Measurements from ENCODE around the gene TNFRSF13B.

DNA sequence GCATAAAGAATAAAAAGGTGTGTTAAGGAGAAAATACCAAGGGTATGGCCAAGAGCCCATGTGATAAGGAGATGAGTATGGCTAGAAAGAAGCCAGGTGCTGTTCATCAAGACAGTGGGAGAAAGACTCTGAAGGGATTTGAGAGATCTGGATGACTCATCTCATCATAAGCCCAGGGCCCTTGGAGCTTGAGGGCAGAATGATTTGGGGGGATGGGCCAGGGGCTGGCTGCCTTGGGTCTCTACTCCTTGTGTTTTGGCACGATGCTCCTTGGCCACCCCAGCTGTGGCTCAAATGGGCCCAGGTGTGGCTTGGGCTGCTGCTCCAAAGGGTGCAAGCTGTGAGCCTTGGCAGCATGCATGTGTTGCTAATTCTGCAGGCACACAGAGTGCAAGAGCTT lies 14.5 kb upstream of the TNFRSF13B start:
- TF ChIP-seq, protein P1, sequence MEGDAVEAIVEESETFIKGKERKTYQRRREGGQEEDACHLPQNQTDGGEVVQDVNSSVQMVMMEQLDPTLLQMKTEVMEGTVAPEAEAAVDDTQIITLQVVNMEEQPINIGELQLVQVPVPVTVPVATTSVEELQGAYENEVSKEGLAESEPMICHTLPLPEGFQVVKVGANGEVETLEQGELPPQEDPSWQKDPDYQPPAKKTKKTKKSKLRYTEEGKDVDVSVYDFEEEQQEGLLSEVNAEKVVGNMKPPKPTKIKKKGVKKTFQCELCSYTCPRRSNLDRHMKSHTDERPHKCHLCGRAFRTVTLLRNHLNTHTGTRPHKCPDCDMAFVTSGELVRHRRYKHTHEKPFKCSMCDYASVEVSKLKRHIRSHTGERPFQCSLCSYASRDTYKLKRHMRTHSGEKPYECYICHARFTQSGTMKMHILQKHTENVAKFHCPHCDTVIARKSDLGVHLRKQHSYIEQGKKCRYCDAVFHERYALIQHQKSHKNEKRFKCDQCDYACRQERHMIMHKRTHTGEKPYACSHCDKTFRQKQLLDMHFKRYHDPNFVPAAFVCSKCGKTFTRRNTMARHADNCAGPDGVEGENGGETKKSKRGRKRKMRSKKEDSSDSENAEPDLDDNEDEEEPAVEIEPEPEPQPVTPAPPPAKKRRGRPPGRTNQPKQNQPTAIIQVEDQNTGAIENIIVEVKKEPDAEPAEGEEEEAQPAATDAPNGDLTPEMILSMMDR (IDR thresholded peaks at IDR 0.05) = no peak
- TF ChIP-seq, protein P2, sequence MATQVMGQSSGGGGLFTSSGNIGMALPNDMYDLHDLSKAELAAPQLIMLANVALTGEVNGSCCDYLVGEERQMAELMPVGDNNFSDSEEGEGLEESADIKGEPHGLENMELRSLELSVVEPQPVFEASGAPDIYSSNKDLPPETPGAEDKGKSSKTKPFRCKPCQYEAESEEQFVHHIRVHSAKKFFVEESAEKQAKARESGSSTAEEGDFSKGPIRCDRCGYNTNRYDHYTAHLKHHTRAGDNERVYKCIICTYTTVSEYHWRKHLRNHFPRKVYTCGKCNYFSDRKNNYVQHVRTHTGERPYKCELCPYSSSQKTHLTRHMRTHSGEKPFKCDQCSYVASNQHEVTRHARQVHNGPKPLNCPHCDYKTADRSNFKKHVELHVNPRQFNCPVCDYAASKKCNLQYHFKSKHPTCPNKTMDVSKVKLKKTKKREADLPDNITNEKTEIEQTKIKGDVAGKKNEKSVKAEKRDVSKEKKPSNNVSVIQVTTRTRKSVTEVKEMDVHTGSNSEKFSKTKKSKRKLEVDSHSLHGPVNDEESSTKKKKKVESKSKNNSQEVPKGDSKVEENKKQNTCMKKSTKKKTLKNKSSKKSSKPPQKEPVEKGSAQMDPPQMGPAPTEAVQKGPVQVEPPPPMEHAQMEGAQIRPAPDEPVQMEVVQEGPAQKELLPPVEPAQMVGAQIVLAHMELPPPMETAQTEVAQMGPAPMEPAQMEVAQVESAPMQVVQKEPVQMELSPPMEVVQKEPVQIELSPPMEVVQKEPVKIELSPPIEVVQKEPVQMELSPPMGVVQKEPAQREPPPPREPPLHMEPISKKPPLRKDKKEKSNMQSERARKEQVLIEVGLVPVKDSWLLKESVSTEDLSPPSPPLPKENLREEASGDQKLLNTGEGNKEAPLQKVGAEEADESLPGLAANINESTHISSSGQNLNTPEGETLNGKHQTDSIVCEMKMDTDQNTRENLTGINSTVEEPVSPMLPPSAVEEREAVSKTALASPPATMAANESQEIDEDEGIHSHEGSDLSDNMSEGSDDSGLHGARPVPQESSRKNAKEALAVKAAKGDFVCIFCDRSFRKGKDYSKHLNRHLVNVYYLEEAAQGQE (IDR thresholded peaks at IDR 0.05; ENCODE audit: insufficient read depth in 1 of 2, low read depth in 2 of 2, low read length in 1 of 2) = no peak
- TF ChIP-seq POLR2AphosphoS5 (IDR thresholded peaks at IDR 0.05; ENCODE audit: low read depth, low read length) = no peak
